ENCODE data around the gene CAPN14. TPM values are rescaled to one million over a fixed set of nuclear protein-coding genes. Genes with fewer than 3 reads are reported as not detected.
A peak's percentile ranks its signal among the peaks of the same experiment; 100 is the strongest.

Gene CAPN14
- total RNA-seq, 4 donors from 2014 or later: not detected

DNA sequence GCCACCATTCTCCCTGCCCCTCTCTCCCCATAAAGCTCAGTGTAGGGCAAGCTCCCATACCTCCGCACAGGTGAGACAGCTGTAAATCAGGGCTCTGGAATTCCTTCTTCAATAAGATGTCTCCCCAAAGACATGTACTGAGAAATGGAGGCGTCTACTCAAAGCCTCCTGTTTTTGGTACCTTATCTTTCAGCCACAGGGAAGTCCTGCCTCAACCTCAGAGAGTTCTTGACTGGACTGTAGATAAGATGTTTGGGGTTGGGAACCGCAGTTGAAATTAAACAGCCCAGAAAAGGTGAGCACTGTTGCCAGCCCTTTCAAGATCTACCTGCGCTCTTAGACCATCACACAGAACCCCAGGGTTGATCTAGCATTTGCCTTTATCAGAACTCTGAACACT, 77.6 kb downstream of the CAPN14 start:
- no peaks in the 10 kb centered on the region for H3K9me3 ChIP-seq
- DNase-seq: no peak
- no peak overlapping the region for H3K4me3 ChIP-seq
- in situ Hi-C loops (cut with MboI; ENCODE audit: low sequenced_read_pairs in 4 of 4) (no loop called here), intact Hi-C loops (cut with DNase I; ENCODE audit: low total_unique reads) (loop anchor here (10.0 kb wide), 1 partner anchor 195 kb away; no protein-coding TSS in a partner anchor)
- no peak overlapping the region for H3K27ac ChIP-seq
- TF ChIP-seq CTCF (IDR thresholded peaks at IDR 0.05 in 4 of 5, conservative IDR thresholded peaks at IDR 0.05 in 1 of 5): no peak
- TF ChIP-seq POLR2A (IDR thresholded peaks at IDR 0.05): no peak
- no peak for ATAC-seq
- H3K4me1 ChIP-seq: peaks cover 8 to 10% of the 10 kb centered on the region in 2 donors
- H3K27me3 ChIP-seq: peaks cover 22 to 40% (median 30%) of the 10 kb centered on the region in 3 donors
- no peaks in the 10 kb centered on the region for H3K36me3 ChIP-seq

GRCh38 chr2:31138037-31138962, 79.0 kb downstream of the CAPN14 start, which contains the start of gene GALNT14:
GALNT14 (minus strand) TSS chr2:31138440; CDS start chr2:31138086, 354 bp downstream.
- intact Hi-C loops (cut with DNase I; ENCODE audit: low total_unique reads): loop anchor here (10.0 kb wide), 1 partner anchor 197 kb away; no protein-coding TSS in a partner anchor
- H3K4me3 ChIP-seq: peak within 1 kb of the TSS; percentile 53 to 67 (median 58)
- ATAC-seq (peak; percentile 39 to 55), DNase-seq (peak in 1 of 2 donors; percentile 12)
- in situ Hi-C loops (cut with MboI; ENCODE audit: low sequenced_read_pairs in 4 of 4): no loop called here
- no peak for TF ChIP-seq POLR2A (IDR thresholded peaks at IDR 0.05)
- TF ChIP-seq CTCF (IDR thresholded peaks at IDR 0.05 in 4 of 5, conservative IDR thresholded peaks at IDR 0.05 in 1 of 5): peak in 3 of 5 experiments; percentile 9 to 47 (median 25)
- no peak within 1 kb of the TSS for H3K27ac ChIP-seq
- H3K4me1 ChIP-seq: peaks cover 8 to 10% of the 10 kb centered on the region in 2 donors
- H3K27me3 ChIP-seq: peaks cover 22 to 45% (median 30%) of the 10 kb centered on the region in 3 donors
- H3K9me3 ChIP-seq: no peaks in the 10 kb centered on the region
- no peaks in the 10 kb centered on the region for H3K36me3 ChIP-seq

- ATAC-seq (no peak), DNase-seq (no peak)
- peaks cover 8 to 10% of the 10 kb centered on the region in 2 donors for H3K4me1 ChIP-seq
- TF ChIP-seq CTCF (IDR thresholded peaks at IDR 0.05 in 4 of 5, conservative IDR thresholded peaks at IDR 0.05 in 1 of 5) (no peak), POLR2A (IDR thresholded peaks at IDR 0.05) (no peak)
- in situ Hi-C loops (cut with MboI; ENCODE audit: low sequenced_read_pairs in 4 of 4) (no loop called here), intact Hi-C loops (cut with DNase I; ENCODE audit: low total_unique reads) (loop anchor here (10.0 kb wide), 1 partner anchor 197 kb away; no protein-coding TSS in a partner anchor)
- H3K9me3 ChIP-seq: no peaks in the 10 kb centered on the region
- H3K36me3 ChIP-seq: no peaks in the 10 kb centered on the region
- peaks cover 25 to 45% (median 30%) of the 10 kb centered on the region in 3 donors for H3K27me3 ChIP-seq
- H3K27ac ChIP-seq: no peak overlapping the region
- H3K4me3 ChIP-seq: peak overlapping the region; percentile 53 to 67 (median 58)
Observed at GRCh38 chr2:31137211-31138036, 79.9 kb downstream of the CAPN14 start.

- Histone ChIP-seq H3K27ac (no peak overlapping the region), H3K27me3 (peaks cover 25 to 45% (median 30%) of the 10 kb centered on the region in 3 donors), H3K4me1 (peaks cover 8 to 10% of the 10 kb centered on the region in 2 donors), H3K4me3 (peak overlapping the region in 1 of 4 donors; percentile 67), H3K9me3 (no peaks in the 10 kb centered on the region), H3K36me3 (no peaks in the 10 kb centered on the region)
- intact Hi-C loops (cut with DNase I; ENCODE audit: low total_unique reads) (loop anchor here (10.0 kb wide), 1 partner anchor 198 kb away; no protein-coding TSS in a partner anchor), in situ Hi-C loops (cut with MboI; ENCODE audit: low sequenced_read_pairs in 4 of 4) (no loop called here)
- ATAC-seq: no peak
- DNase-seq: no peak
- TF ChIP-seq POLR2A (IDR thresholded peaks at IDR 0.05): no peak
- no peak for TF ChIP-seq CTCF (IDR thresholded peaks at IDR 0.05 in 4 of 5, conservative IDR thresholded peaks at IDR 0.05 in 1 of 5)
Observed at GRCh38 chr2:31136732-31137131, 80.6 kb downstream of the CAPN14 start.

Data from gastrocnemius medialis (tissue), 4 donors.